ENCODE results near the gene VSIG8.

- no peak for TF ChIP-seq CTCF (conservative IDR thresholded peaks at IDR 0.05; ENCODE audit: low read depth, low read length)
- TF ChIP-seq POLR2A (IDR thresholded peaks at IDR 0.05; ENCODE audit: low read depth, low read length), result no peak
- no peak for TF ChIP-seq CEBPB (IDR thresholded peaks at IDR 0.05; ENCODE audit: low read depth, low read length)
- no peak for TF ChIP-seq FOS (IDR thresholded peaks at IDR 0.05; ENCODE audit: low read depth, low read length)
- TF ChIP-seq MAFK (IDR thresholded peaks at IDR 0.05; ENCODE audit: low read depth, low read length), result no peak
- TF ChIP-seq MAZ (IDR thresholded peaks at IDR 0.05; ENCODE audit: borderline replicate concordance, low read depth, low read length), result no peak
- no peak for TF ChIP-seq RAD21 (IDR thresholded peaks at IDR 0.05; ENCODE audit: low read length)
- no peak for TF ChIP-seq RFX5 (IDR thresholded peaks at IDR 0.05; ENCODE audit: low read depth, low read length)
- TF ChIP-seq USF2 (IDR thresholded peaks at IDR 0.05; ENCODE audit: low read depth, low read length), result no peak
- no peak for TF ChIP-seq NFE2L2 (IDR thresholded peaks at IDR 0.05; ENCODE audit: low read depth, low read length)
- TF ChIP-seq RCOR1 (IDR thresholded peaks at IDR 0.05; ENCODE audit: insufficient replicate concordance, low read length), result no peak
- TF ChIP-seq MXI1 (IDR thresholded peaks at IDR 0.05; ENCODE audit: borderline replicate concordance, low read depth, low read length), result no peak
- no peak for TF ChIP-seq BHLHE40 (IDR thresholded peaks at IDR 0.05; ENCODE audit: low read depth, low read length)
These were observed 14.1 kb downstream of the VSIG8 start for GRCh38 chr1:159848326-159848725.

Data from IMR-90 (cell line).